CD4-positive, alpha-beta T cell (primary cell): ENCODE data around the gene DYRK1A. TPM values are rescaled to one million over a fixed set of nuclear protein-coding genes. Genes with fewer than 3 reads are reported as not detected.

Source experiments
- ATAC-seq: fragments of 200-7000 bp; cut with Tn5 transposase; one replicate; pipeline ENCODE4 v1.10.0; 2022; ENCODE audit warnings: mild to moderate bottlenecking; ENCODE audit not compliant: poor library complexity
- CTCF ChIA-PET: fragments of 350-600 bp; sonication (Branson Sonifier 250); formaldehyde crosslinking; loops from one replicate; lab custom pipeline; 2021; ENCODE audit warnings: antibody characterized with exemption, inconsistent platforms; lab: Charles Lee
- POLR2A ChIA-PET: fragments of 350-600 bp; sonication (Branson Sonifier 250); formaldehyde crosslinking; loops from one replicate; lab custom pipeline; 2021; ENCODE audit warnings: antibody characterized with exemption, inconsistent platforms; lab: Charles Lee
- DNase-seq, 14 experiments: peaks; one replicate each; pipeline ENCODE4 v3.0.0-alpha.2; 2013 to 2020; ENCODE audit warnings: mixed read lengths in 2 of 14
- H3K27ac ChIP-seq, 2 donors: one replicate each; pipeline versions ENCODE4 v1.5.1 to v1.7.0; 2013; ENCODE audit warnings: low read length in 2 of 2, low read depth in 1 of 2, mild to moderate bottlenecking in 1 of 2
- H3K27me3 ChIP-seq, 2 experiments: 1 replicate in 1 of 2; 2 replicates in 1 of 2; pipeline versions ENCODE4 v1.6.1 to v1.7.0; 2013; ENCODE audit warnings: low read length in 2 of 2, control low read depth in 1 of 2, mild to moderate bottlenecking in 1 of 2, moderate library complexity in 1 of 2; ENCODE audit not compliant: insufficient read depth in 2 of 2, control insufficient read depth in 1 of 2
- H3K36me3 ChIP-seq: one replicate; pipeline ENCODE4 v1.6.1; 2013; ENCODE audit warnings: low read length, control low read depth; ENCODE audit not compliant: insufficient read depth
- H3K4me1 ChIP-seq: one replicate; pipeline ENCODE4 v1.6.1; 2013; ENCODE audit warnings: low read length, control low read depth; ENCODE audit not compliant: insufficient read depth
- H3K4me3 ChIP-seq: one replicate; pipeline ENCODE4 v1.5.1; 2013; ENCODE audit warnings: mild to moderate bottlenecking, low read length, moderate library complexity
- H3K9me3 ChIP-seq, 2 experiments: 1 replicate in 1 of 2; 2 replicates in 1 of 2; pipeline versions ENCODE4 v1.6.1 to v1.7.0; 2013; ENCODE audit warnings: low read length in 2 of 2, mild to moderate bottlenecking in 2 of 2, control low read depth in 1 of 2, moderate library complexity in 1 of 2; ENCODE audit not compliant: control insufficient read depth in 1 of 2, insufficient read depth in 1 of 2
- H3K27ac Mint-ChIP-seq: one replicate; pipeline ENCODE4 v1.8.0; 2020; ENCODE audit warnings: mixed read lengths
- H3K27me3 Mint-ChIP-seq: one replicate; pipeline ENCODE4 v1.8.0; 2021; ENCODE audit warnings: mixed read lengths
- H3K36me3 Mint-ChIP-seq: one replicate; pipeline ENCODE4 v1.8.0; 2021; ENCODE audit warnings: low read depth, mixed read lengths
- H3K4me1 Mint-ChIP-seq: one replicate; pipeline ENCODE4 v1.8.0; 2021; ENCODE audit warnings: low read depth, mixed read lengths
- H3K4me3 Mint-ChIP-seq: one replicate; pipeline ENCODE4 v1.8.0; 2020; ENCODE audit warnings: mild to moderate bottlenecking, mixed read lengths
- H3K9me3 Mint-ChIP-seq: one replicate; pipeline ENCODE4 v1.8.0; 2020; ENCODE audit warnings: mixed read lengths
- CTCF ChIP-seq: fragments of 200-600 bp; IDR thresholded peaks from one replicate; pipeline ENCODE4 v1.8.0; 2022; ENCODE audit warnings: antibody characterized with exemption, mild to moderate bottlenecking
- intact Hi-C, 2 experiments: fragments of 100-400 bp; cut with DNase I in 1 of 2; cut with micrococcal nuclease in 1 of 2; formaldehyde crosslinking; loops; one replicate each; pipeline versions ENCODE4 v1.15.1 to v1.9.0; 2023 to 2025; cut with DNase I, micrococcal nuclease
- total RNA-seq, 174 experiments: library from RNA in 2 of 174; stranded (reverse) in 2 of 174; gene quantifications; one replicate each; pipeline ENCODE4 v1.2.3 and lab custom pipeline; 2021 to 2026

DYRK1A gene
- total RNA-seq, 2 experiments from 2014 or later, result 135 to 145 TPM

GRCh38 chr21:37462087-37462861 is 95.7 kb downstream of the DYRK1A start:
- Mint-ChIP-seq H3K27ac (peak overlapping the region; percentile 66), H3K27me3 (no peaks in the 10 kb centered on the region), H3K36me3 (peaks cover 21% of the 10 kb centered on the region), H3K4me1 (peaks cover 95% of the 10 kb centered on the region), H3K9me3 (no peaks in the 10 kb centered on the region), H3K4me3 (peak overlapping the region; percentile 40)
- TF ChIP-seq CTCF, result no peak
- ChIA-PET POLR2A (interaction anchor here (0.7 kb wide), 1 partner anchor 46 kb away, joined by 3 read pairs; no protein-coding TSS in a partner anchor), CTCF (interaction anchor here (0.6 to 2.2 kb wide), 4 partner anchors 13 to 202 kb away, joined by 3 to 11 read pairs (median 4); no protein-coding TSS in a partner anchor)
- ATAC-seq (no peak), DNase-seq (no peak)
- Histone ChIP-seq H3K36me3 (no peaks in the 10 kb centered on the region), H3K27me3 (no peaks in the 10 kb centered on the region), H3K9me3 (no peaks in the 10 kb centered on the region), H3K4me3 (no peak overlapping the region), H3K4me1 (peaks cover 37% of the 10 kb centered on the region), H3K27ac (peak overlapping the region; percentile 1 to 29)
- intact Hi-C loops, result loop anchor here (5.0 to 10.0 kb wide), 4 partner anchors 45 to 240 kb away; partner anchors contain the start of gene DYRK1A (in 1 of the 2)

- CTCF ChIA-PET, result interaction anchor here (0.6 to 2.2 kb wide), 6 partner anchors 9 to 203 kb away, joined by 3 to 11 read pairs (median 4); no protein-coding TSS in a partner anchor
- TF ChIP-seq CTCF, result peak; percentile 53
- no peak overlapping the region for H3K27ac ChIP-seq
- intact Hi-C loops, result loop anchor here (5.0 to 10.0 kb wide), 4 partner anchors 46 to 241 kb away; partner anchors contain the start of gene DYRK1A (in 1 of the 2)
- H3K9me3 Mint-ChIP-seq, result no peaks in the 10 kb centered on the region
- peak; percentile 49 for ATAC-seq
- H3K27ac Mint-ChIP-seq, result peak overlapping the region; percentile 66
- peaks cover 95% of the 10 kb centered on the region for H3K4me1 Mint-ChIP-seq
- no peaks in the 10 kb centered on the region for H3K27me3 ChIP-seq
- no peaks in the 10 kb centered on the region for H3K9me3 ChIP-seq
- H3K4me3 Mint-ChIP-seq, result peak overlapping the region; percentile 62
- no peaks in the 10 kb centered on the region for H3K27me3 Mint-ChIP-seq
- POLR2A ChIA-PET, result interaction anchor here (0.7 to 1.5 kb wide), 3 partner anchors 12 to 47 kb away, joined by 3 to 8 read pairs (median 3); no protein-coding TSS in a partner anchor
- H3K36me3 Mint-ChIP-seq, result peaks cover 27% of the 10 kb centered on the region
- H3K4me1 ChIP-seq, result peaks cover 32% of the 10 kb centered on the region
- H3K36me3 ChIP-seq, result no peaks in the 10 kb centered on the region
- no peak overlapping the region for H3K4me3 ChIP-seq
- DNase-seq, result peak in 5 of 14 experiments; percentile 24 to 65 (median 54)
Observed at GRCh38 chr21:37463083-37463801, 96.7 kb downstream of the DYRK1A start.

GRCh38 chr21:37467082-37467481 is 100.5 kb downstream of the DYRK1A start:
- intact Hi-C loops, result loop anchor here in 1 of 2 experiments (10.0 kb wide), 1 partner anchor 212 kb away; no protein-coding TSS in a partner anchor
- H3K27me3 Mint-ChIP-seq, result no peaks in the 10 kb centered on the region
- H3K27ac Mint-ChIP-seq, result peak overlapping the region; percentile 41
- no peak overlapping the region for H3K4me3 Mint-ChIP-seq
- H3K4me1 Mint-ChIP-seq, result peaks cover 93% of the 10 kb centered on the region
- no peak overlapping the region for H3K27ac ChIP-seq
- H3K4me1 ChIP-seq, result peaks cover 29% of the 10 kb centered on the region
- no peak for DNase-seq
- peaks cover 4% of the 10 kb centered on the region for H3K36me3 ChIP-seq
- H3K36me3 Mint-ChIP-seq, result peaks cover 48% of the 10 kb centered on the region
- no peak for ATAC-seq
- ChIA-PET CTCF (no interaction called here), POLR2A (no interaction called here)
- H3K4me3 ChIP-seq, result no peak overlapping the region
- no peaks in the 10 kb centered on the region for H3K27me3 ChIP-seq
- no peaks in the 10 kb centered on the region for H3K9me3 Mint-ChIP-seq
- no peak for TF ChIP-seq CTCF
- no peaks in the 10 kb centered on the region for H3K9me3 ChIP-seq
